Measurements from ENCODE around the gene TBCD.

Gene TBCD

GRCh38 chr17:82806645-82807044 is 54.8 kb downstream of the TBCD start:
- no peak for DNase-seq (ENCODE audit: low read depth)
- no peak for TF ChIP-seq CTCF (IDR thresholded peaks at IDR 0.05; ENCODE audit: low read depth, low read length, missing control alignments)

GRCh38 chr17:82807101-82807500 is 55.2 kb downstream of the TBCD start:
- TF ChIP-seq CTCF (IDR thresholded peaks at IDR 0.05; ENCODE audit: low read depth, low read length, missing control alignments), result no peak

More at GRCh38 chr17:82806645-82807044, 54.8 kb downstream of the TBCD start:
- no peak overlapping the region for H3K4me3 ChIP-seq (ENCODE audit: low read depth, low read length)

GRCh38 chr17:82807562-82807961 is 55.7 kb downstream of the TBCD start:
- no peak for DNase-seq (ENCODE audit: low read depth)
- no peak for TF ChIP-seq CTCF (IDR thresholded peaks at IDR 0.05; ENCODE audit: low read depth, low read length, missing control alignments)
- H3K4me3 ChIP-seq (ENCODE audit: low read depth, low read length), result no peak overlapping the region

More at GRCh38 chr17:82807101-82807500, 55.2 kb downstream of the TBCD start:
- H3K4me3 ChIP-seq (ENCODE audit: low read depth, low read length), result no peak overlapping the region
- DNase-seq (ENCODE audit: low read depth), result no peak

GRCh38 chr17:82808006-82808405 is 56.1 kb downstream of the TBCD start:
- no peak overlapping the region for H3K4me3 ChIP-seq (ENCODE audit: low read depth, low read length)
- no peak for TF ChIP-seq CTCF (IDR thresholded peaks at IDR 0.05; ENCODE audit: low read depth, low read length, missing control alignments)
- DNase-seq (ENCODE audit: low read depth), result no peak

DNA sequence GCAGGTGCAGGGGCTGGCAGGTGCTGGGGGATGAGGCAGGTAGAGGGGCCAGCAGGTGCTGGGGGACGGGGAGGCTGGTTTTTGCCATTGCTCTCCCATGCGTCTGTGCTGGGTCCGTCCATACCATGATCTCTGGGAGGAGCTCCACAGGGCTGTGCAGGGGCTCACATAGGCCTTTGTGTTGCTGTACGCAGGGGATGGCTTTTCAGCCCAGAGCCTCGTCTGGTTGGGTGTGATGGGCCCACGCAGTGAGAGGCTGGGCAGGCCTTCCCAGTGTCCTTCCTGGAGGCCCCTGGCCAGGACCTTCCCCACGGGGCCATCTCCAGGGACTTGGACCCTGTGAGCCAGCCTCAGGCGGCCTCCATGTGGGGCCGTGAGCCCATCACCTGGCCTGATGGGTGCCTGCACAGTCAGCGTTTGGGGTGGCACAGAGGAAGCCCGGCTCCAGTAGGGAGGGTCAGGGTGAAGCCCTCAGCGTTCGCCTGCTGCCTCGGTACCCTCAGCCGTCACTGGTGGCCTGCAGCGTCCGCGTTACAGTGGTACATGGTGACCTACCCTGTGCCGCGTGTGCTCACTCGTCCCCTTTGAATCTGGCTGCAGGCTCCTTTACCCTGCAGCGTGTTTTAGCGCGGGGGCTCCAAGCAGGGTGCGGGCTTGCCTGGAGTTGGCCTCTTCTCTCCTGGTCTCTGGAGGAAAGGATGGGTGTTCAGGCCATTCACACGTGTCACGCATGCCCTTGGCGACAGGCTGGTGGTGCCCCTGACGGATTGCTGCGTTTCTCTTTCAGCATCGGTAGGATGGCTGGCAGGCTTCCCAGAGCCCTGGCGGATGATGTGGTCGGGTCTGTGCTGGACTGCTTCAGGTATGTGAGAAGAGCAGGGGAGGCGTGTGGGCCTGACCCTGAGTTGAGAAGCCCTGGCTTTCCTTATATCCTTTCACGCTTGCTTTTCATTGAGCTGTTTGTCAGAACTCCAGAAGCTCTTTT is 57.3 kb downstream of the TBCD start:
- no peak for DNase-seq (ENCODE audit: low read depth)
- no peak for TF ChIP-seq CTCF (IDR thresholded peaks at IDR 0.05; ENCODE audit: low read depth, low read length, missing control alignments)
- H3K4me3 ChIP-seq (ENCODE audit: low read depth, low read length), result no peak overlapping the region

DNA sequence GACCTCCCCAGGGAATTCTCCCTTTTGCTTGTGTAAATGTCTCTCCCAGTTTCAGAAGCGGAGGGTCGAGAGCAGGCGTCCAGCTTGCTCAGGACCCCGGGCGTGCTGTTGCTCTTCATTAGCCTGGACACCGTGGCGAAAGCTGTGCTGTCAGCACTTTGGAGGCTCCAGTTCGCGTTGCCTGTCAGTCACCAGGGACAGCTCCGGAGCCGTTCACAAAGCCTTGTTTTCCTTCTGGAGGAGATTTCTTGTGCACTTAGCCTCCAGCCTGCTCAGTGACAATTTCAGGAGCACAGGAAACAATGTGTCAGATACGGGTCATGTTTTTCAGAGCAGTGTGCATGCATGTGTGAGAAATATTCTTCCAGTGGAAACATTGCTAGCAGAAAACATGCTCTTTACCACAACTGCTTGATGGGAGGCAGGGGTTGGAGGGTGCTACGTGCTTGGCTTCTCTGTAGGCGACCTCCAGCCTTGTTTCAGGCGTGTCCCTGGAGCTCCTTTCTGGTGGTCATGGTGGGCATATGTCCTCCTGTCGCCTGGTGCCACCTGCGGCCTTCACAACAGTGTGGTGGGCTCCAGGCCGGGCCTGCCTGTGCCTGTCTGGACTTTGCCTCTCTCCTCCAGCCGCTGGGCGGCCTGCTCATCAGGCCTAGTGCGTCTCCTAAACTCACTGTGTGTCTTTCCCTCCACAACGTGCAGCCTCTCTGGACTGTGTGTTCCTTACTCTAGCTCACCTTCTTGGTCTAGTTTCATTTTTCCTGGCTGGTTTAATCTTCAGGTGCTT is 59.0 kb downstream of the TBCD start:
- no peak for DNase-seq (ENCODE audit: low read depth)
- H3K4me3 ChIP-seq (ENCODE audit: low read depth, low read length), result no peak overlapping the region
- TF ChIP-seq CTCF (IDR thresholded peaks at IDR 0.05; ENCODE audit: low read depth, low read length, missing control alignments), result no peak

Data from GM12864 (cell line).